Neuronal stem cell (in vitro differentiated cells): ENCODE measurements around the gene KIAA1210.

Source experiments
- DNase-seq: peaks from one replicate; pipeline ENCODE4 v3.0.0-alpha.2; 2013; ENCODE audit warnings: low spot score
- H2AFZ ChIP-seq: one replicate; pipeline ENCODE4 v1.6.1; 2013; ENCODE audit warnings: mild to moderate bottlenecking, low read length, inconsistent platforms
- H2AK5ac ChIP-seq: 2 replicates; pipeline ENCODE4 v1.6.1; 2013; ENCODE audit warnings: low read depth, mild to moderate bottlenecking, inconsistent platforms, low read length, moderate library complexity, mixed read lengths
- H2BK120ac ChIP-seq: 2 replicates; pipeline ENCODE4 v1.6.1; 2013; ENCODE audit warnings: low read depth, mild to moderate bottlenecking, inconsistent platforms, low read length, moderate library complexity, mixed read lengths
- H2BK12ac ChIP-seq: one replicate; pipeline ENCODE4 v1.6.1; 2013; ENCODE audit warnings: low read length, inconsistent platforms
- H2BK15ac ChIP-seq: 2 replicates; pipeline ENCODE4 v1.6.1; 2013; ENCODE audit warnings: mild to moderate bottlenecking, low read length, inconsistent platforms, mixed read lengths
- H2BK5ac ChIP-seq: one replicate; pipeline ENCODE4 v1.6.1; 2013; ENCODE audit warnings: inconsistent platforms, mild to moderate bottlenecking, low read length, moderate library complexity
- H3K14ac ChIP-seq: one replicate; pipeline ENCODE4 v1.6.1; 2013; ENCODE audit warnings: low read length, inconsistent platforms
- H3K18ac ChIP-seq: 2 replicates; pipeline ENCODE4 v1.6.1; 2013; ENCODE audit warnings: low read length, inconsistent platforms
- H3K23ac ChIP-seq: 2 replicates; pipeline ENCODE4 v1.6.1; 2013; ENCODE audit warnings: low read depth, mild to moderate bottlenecking, mixed read lengths, low read length, inconsistent platforms; ENCODE audit not compliant: poor library complexity
- H3K27ac ChIP-seq: replicated peaks from 3 replicates; pipeline ENCODE4 v1.5.1; 2013; ENCODE audit warnings: low read length, inconsistent platforms
- H3K27me3 ChIP-seq, 3 experiments: 2 replicates each; pipeline ENCODE4 v1.6.1; 2013; ENCODE audit warnings: low read length in 3 of 3, mild to moderate bottlenecking in 2 of 3, inconsistent platforms in 1 of 3, low read depth in 1 of 3, mixed read lengths in 1 of 3, moderate library complexity in 1 of 3; ENCODE audit not compliant: control insufficient read depth in 3 of 3, insufficient read depth in 3 of 3
- H3K36me3 ChIP-seq, 2 donors: replicated peaks in 1 of 2; 2 replicates each; pipeline ENCODE4 v1.6.1; 2013; ENCODE audit warnings: low read length in 2 of 2; ENCODE audit not compliant: control insufficient read depth in 2 of 2, insufficient read depth in 2 of 2
- H3K4ac ChIP-seq: 2 replicates; pipeline ENCODE4 v1.6.1; 2013; ENCODE audit warnings: inconsistent platforms, mild to moderate bottlenecking, low read length, moderate library complexity
- H3K4me1 ChIP-seq, 2 donors: 1 replicate in 1 of 2; 2 replicates in 1 of 2; pipeline ENCODE4 v1.6.1; 2013; ENCODE audit warnings: low read length in 2 of 2, low read depth in 1 of 2; ENCODE audit not compliant: control insufficient read depth in 2 of 2, insufficient read depth in 1 of 2
- H3K4me2 ChIP-seq: one replicate; pipeline ENCODE4 v1.6.1; 2013; ENCODE audit warnings: mild to moderate bottlenecking, low read length, inconsistent platforms; ENCODE audit not compliant: insufficient read depth, poor library complexity, severe bottlenecking
- H3K4me3 ChIP-seq, 2 donors: 2 replicates each; pipeline ENCODE4 v1.5.1; 2013; ENCODE audit warnings: low read length in 2 of 2, mild to moderate bottlenecking in 2 of 2, inconsistent platforms in 1 of 2, moderate library complexity in 1 of 2
- H3K79me1 ChIP-seq: one replicate; pipeline ENCODE4 v1.6.1; 2013; ENCODE audit warnings: low read depth, mild to moderate bottlenecking, inconsistent platforms, low read length, moderate library complexity
- H3K9ac ChIP-seq: one replicate; pipeline ENCODE4 v1.6.1; 2013; ENCODE audit warnings: mild to moderate bottlenecking, low read depth, low read length, inconsistent platforms; ENCODE audit not compliant: poor library complexity
- H3K9me3 ChIP-seq, 2 donors: replicated peaks in 1 of 2; 2 replicates each; pipeline versions ENCODE3 to v1.6.1; 2013; ENCODE audit warnings: low read length in 2 of 2, mild to moderate bottlenecking in 2 of 2, inconsistent platforms in 1 of 2, low read depth in 1 of 2, mixed read lengths in 1 of 2, moderate library complexity in 1 of 2; ENCODE audit not compliant: control insufficient read depth in 2 of 2, insufficient read depth in 1 of 2
- H4K8ac ChIP-seq: one replicate; pipeline ENCODE4 v1.6.1; 2013; ENCODE audit warnings: low read depth, mild to moderate bottlenecking, inconsistent platforms, low read length, moderate library complexity
- H4K91ac ChIP-seq: one replicate; pipeline ENCODE4 v1.6.1; 2013; ENCODE audit warnings: low read length, low read depth, mild to moderate bottlenecking, inconsistent platforms; ENCODE audit not compliant: poor library complexity
- WGBS, 2 donors: extraction: QIAGEN DNeasy Blood & Tissue Kit; methylation state at CpG; one replicate each; pipeline ENCODE4 v1.1.7; 2013; ENCODE audit warnings: missing lambda C conversion rate in 2 of 2, mixed read lengths in 1 of 2; ENCODE audit not compliant: insufficient read length in 2 of 2, insufficient replicate concordance in 1 of 2; ENCODE audit errors: extremely low coverage in 2 of 2; 5-methylcytosine and 5-hydroxymethylcytosine counted together

Gene KIAA1210

DNA sequence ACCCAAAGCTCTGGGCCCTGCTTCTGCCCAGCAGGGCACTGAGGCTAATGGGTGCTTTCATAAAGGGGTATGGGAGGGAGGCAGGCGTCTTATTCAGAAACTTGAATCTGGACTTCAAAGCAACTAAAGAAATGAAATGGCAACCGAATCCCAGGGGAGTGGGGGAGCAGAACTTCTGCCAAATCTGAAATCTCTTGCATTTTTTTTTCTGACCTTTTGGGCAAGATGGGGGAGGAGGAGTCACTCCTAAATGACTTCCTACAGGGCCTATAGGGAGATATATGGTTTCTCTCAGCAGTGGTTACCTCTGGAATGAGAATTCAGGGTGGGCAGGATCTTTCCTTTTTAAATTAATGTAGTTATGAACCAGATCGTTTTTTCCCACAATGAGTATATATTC lies 30.6 kb upstream of the KIAA1210 start:
- Histone ChIP-seq H2BK120ac (no peak overlapping the region), H2AFZ (no peak overlapping the region), H3K27me3 (peaks cover 0 to 16% (median 0%) of the 10 kb centered on the region in 3 experiments), H3K4me3 (no peak overlapping the region), H3K4me1 (no peaks in the 10 kb centered on the region), H3K36me3 (no peaks in the 10 kb centered on the region), H3K4ac (no peak overlapping the region), H3K79me1 (no peaks in the 10 kb centered on the region), H3K27ac (no peak overlapping the region), H2AK5ac (no peak overlapping the region), H4K91ac (no peak overlapping the region), H3K18ac (no peak overlapping the region), H3K14ac (no peak overlapping the region), H2BK5ac (no peak overlapping the region), H3K9ac (no peak overlapping the region), H3K9me3 (no peaks in the 10 kb centered on the region), H2BK12ac (no peak overlapping the region), H2BK15ac (no peak overlapping the region), H4K8ac (no peak overlapping the region), H3K23ac (no peak overlapping the region), H3K4me2 (no peak overlapping the region)
- DNase-seq: no peak
- no CpG with 5 or more reads among the region's 3 CpGs for WGBS, 2 donors

DNA sequence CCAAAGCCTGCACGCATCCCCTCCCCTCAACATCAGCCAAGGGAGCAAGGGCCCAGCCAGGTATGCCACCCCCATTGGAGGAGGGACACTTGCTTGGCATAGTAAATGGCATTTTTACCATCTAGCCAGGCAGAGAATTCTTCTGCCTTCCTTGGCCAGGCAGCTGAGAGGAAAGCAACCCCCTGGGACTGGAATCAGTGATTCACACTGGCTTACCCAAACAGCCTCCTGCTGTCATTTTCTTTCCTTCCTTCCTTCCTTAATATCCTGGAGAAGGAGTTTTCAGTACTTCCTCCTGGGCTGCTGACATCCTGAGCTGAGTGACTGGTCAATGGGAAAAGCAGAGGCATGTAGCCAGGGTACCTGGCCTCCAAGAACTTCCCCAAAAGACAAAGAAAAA lies 28.6 kb upstream of the KIAA1210 start:
- H3K23ac ChIP-seq: no peak overlapping the region
- no peak overlapping the region for H3K27ac ChIP-seq
- no peak overlapping the region for H2BK120ac ChIP-seq
- H3K9ac ChIP-seq: no peak overlapping the region
- no peak overlapping the region for H3K4me3 ChIP-seq
- no peak overlapping the region for H3K18ac ChIP-seq
- H2AK5ac ChIP-seq: no peak overlapping the region
- DNase-seq: no peak
- no peaks in the 10 kb centered on the region for H3K9me3 ChIP-seq
- no peak overlapping the region for H4K91ac ChIP-seq
- peak overlapping the region; percentile 17 for H4K8ac ChIP-seq
- no peaks in the 10 kb centered on the region for H3K79me1 ChIP-seq
- H3K36me3 ChIP-seq: no peaks in the 10 kb centered on the region
- H3K4ac ChIP-seq: no peak overlapping the region
- H3K4me1 ChIP-seq: no peaks in the 10 kb centered on the region
- H2BK12ac ChIP-seq: no peak overlapping the region
- H3K27me3 ChIP-seq: peaks cover 0 to 25% (median 0%) of the 10 kb centered on the region in 3 experiments
- no peak overlapping the region for H3K14ac ChIP-seq
- no peak overlapping the region for H3K4me2 ChIP-seq
- no peak overlapping the region for H2BK15ac ChIP-seq
- H2BK5ac ChIP-seq: no peak overlapping the region
- H2AFZ ChIP-seq: no peak overlapping the region
- WGBS, 2 donors: no CpG with 5 or more reads among the region's 1 CpG

DNA sequence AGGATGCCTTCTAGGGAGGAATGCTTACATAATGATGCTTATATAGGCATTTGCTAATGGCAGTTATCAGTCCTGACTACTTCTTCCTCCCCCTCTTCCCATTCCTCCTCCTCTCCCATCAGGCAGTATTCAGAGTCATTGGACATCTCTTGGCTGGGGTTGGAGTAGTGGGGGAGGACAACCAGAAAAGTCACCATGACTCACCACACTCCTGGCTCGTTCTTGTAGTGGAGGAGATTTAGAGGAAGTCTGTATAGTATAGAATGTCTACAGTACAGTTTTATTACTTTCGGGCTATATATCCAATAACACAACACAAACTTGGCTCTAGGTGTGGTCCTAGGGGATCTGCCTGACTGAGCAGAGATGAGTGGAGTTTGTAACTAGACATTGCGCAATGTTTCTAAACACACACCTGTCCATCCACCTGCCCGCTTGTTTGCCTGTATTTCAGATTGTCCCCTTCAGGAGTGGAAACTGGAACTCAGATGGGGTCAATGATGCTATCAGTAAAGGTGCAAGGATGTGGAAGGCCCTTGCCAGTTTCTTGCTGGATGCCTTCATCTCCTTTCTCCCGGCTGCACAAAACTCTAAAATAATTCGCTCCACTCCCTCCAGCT lies 27.9 kb upstream of the KIAA1210 start:
- Histone ChIP-seq H2BK12ac (no peak overlapping the region), H3K4me2 (no peak overlapping the region), H4K8ac (no peak overlapping the region), H3K4me1 (no peaks in the 10 kb centered on the region), H2BK15ac (no peak overlapping the region), H3K4me3 (no peak overlapping the region), H2AK5ac (no peak overlapping the region), H3K18ac (no peak overlapping the region), H4K91ac (no peak overlapping the region), H3K14ac (no peak overlapping the region), H3K23ac (no peak overlapping the region), H3K27me3 (peaks cover 0 to 29% (median 0%) of the 10 kb centered on the region in 3 experiments), H3K36me3 (no peaks in the 10 kb centered on the region), H3K4ac (no peak overlapping the region), H3K79me1 (no peaks in the 10 kb centered on the region), H2AFZ (no peak overlapping the region), H2BK5ac (no peak overlapping the region), H3K9ac (no peak overlapping the region), H3K27ac (no peak overlapping the region), H3K9me3 (no peaks in the 10 kb centered on the region), H2BK120ac (no peak overlapping the region)
- no peak for DNase-seq
- WGBS, 2 donors: no CpG with 5 or more reads among the region's 6 CpGs

DNA sequence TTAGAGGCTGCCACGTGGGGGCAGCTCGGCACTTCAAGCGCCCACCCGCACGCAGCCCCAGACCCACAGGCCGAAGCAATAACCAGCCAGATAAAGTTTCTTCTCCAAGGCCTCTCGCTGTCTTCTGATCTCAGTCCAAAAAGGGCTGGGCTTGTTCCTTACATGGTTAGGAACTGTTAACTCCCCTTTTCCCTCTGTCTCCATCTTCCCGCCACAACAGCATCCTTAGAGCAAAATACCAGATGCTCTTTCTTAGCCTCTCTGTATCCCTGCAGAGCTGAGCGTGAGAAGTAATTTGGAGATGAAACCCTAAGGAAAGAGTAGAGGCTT lies 23.4 kb upstream of the KIAA1210 start:
- Histone ChIP-seq H3K9ac (no peak overlapping the region), H3K23ac (no peak overlapping the region), H3K9me3 (no peaks in the 10 kb centered on the region), H4K91ac (no peak overlapping the region), H3K4me3 (no peak overlapping the region), H2AFZ (no peak overlapping the region), H2BK5ac (no peak overlapping the region), H2AK5ac (no peak overlapping the region), H3K18ac (no peak overlapping the region), H2BK12ac (no peak overlapping the region), H3K4ac (no peak overlapping the region), H3K79me1 (no peaks in the 10 kb centered on the region), H4K8ac (no peak overlapping the region), H3K4me2 (no peak overlapping the region), H2BK120ac (no peak overlapping the region), H3K14ac (no peak overlapping the region), H3K27ac (no peak overlapping the region), H3K4me1 (no peaks in the 10 kb centered on the region), H2BK15ac (no peak overlapping the region), H3K27me3 (peaks cover 0 to 42% (median 0%) of the 10 kb centered on the region in 3 experiments), H3K36me3 (no peaks in the 10 kb centered on the region)
- DNase-seq: no peak
- WGBS, 2 donors: no CpG with 5 or more reads among the region's 9 CpGs
